ENCODE measurements around the gene S1PR5. TPM values are rescaled to one million over a fixed set of nuclear protein-coding genes. Genes with fewer than 3 reads are reported as not detected.

The S1PR5 gene
- total and polyA plus RNA-seq, 2 of the 8 experiments (the other 6 are each of a cell fraction or from before 2014, with no cell fraction given), result 2.4 to 8.6 TPM

DNA sequence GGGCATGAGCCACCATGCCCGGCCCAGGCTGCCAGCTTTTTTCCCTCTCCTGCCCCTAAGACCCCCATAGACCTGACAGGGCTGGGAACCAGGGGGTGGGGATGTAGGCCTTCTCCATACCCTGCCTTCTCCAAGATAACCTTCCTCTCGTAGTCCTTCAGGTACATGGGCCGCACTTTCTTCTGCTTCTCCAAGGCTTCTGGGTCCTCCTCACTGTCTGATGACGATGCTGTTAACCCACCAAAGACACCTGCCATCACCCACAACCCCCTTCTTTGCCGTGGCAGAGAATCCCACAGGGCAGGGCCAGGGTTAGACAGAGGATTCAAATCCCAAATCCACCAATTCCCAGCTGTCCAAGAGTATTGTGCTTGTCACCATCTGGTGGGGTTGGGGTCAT lies 45.4 kb upstream of the S1PR5 start:
- Histone ChIP-seq H3K4me2 (ENCODE audit: insufficient read depth in 1 of 2, low read depth in 2 of 2, low read length in 2 of 2) (no peak overlapping the region), H2AK5ac (ENCODE audit: low read depth, low read length) (no peak overlapping the region), H3K79me2 (ENCODE audit: control insufficient read depth in 1 of 2, insufficient read depth in 2 of 2, low read length in 2 of 2) (peaks cover 0 to 10% of the 10 kb centered on the region in 2 experiments; a peak in 2 of 4 replicates), H3K4me3 (ENCODE audit: extremely low read depth in 1 of 4, insufficient read depth in 2 of 4, low read depth in 3 of 4, low read length in 4 of 4) (no peak overlapping the region), H2BK15ac (ENCODE audit: low read length) (no peak overlapping the region), H4K5ac (ENCODE audit: insufficient read length, low read depth, low read length) (no peak overlapping the region), H2AFZ (ENCODE audit: low read length) (no peak overlapping the region), H3K9ac (replicated peaks in 1 of 4; ENCODE audit: extremely low read depth in 1 of 4, low read depth in 3 of 4, low read length in 3 of 4) (no peak overlapping the region; a peak in 2 of 7 replicates), H2BK120ac (replicated peaks; ENCODE audit: low read depth, low read length) (no peak overlapping the region), H4K91ac (replicated peaks; ENCODE audit: insufficient read length, low read length) (no peak overlapping the region), H3K9me3 (ENCODE audit: insufficient read depth in 2 of 2, low read depth in 1 of 2, low read length in 1 of 2) (no peaks in the 10 kb centered on the region), H3K23ac (ENCODE audit: insufficient read length) (no peak overlapping the region), H3K27me3 (replicated peaks in 1 of 4; ENCODE audit: control insufficient read depth in 3 of 4, extremely low read depth in 1 of 4, insufficient read depth in 3 of 4, low read length in 3 of 4) (peaks cover 0 to 8% (median 7%) of the 10 kb centered on the region in 4 experiments; a peak in 3 of 7 replicates), H3K18ac (ENCODE audit: extremely low read depth, low read length) (no peak overlapping the region), H3K36me3 (ENCODE audit: control insufficient read depth in 2 of 4, insufficient read depth in 4 of 4, low read length in 3 of 4) (peaks cover 12 to 45% (median 31%) of the 10 kb centered on the region in 4 experiments), H3K27ac (ENCODE audit: low read depth, low read length) (no peak overlapping the region), H3K4ac (replicated peaks; ENCODE audit: insufficient read length, low read depth, low read length) (no peak overlapping the region), H3K56ac (replicated peaks; ENCODE audit: insufficient read length, low read depth, low read length) (no peak overlapping the region), H3K23me2 (ENCODE audit: low read depth, low read length) (peaks cover 8% of the 10 kb centered on the region; the same call in 1 of the 2 replicates), H2BK5ac (ENCODE audit: low read depth, low read length) (no peak overlapping the region), H4K8ac (ENCODE audit: extremely low read depth, insufficient read depth, low read length) (no peak overlapping the region), H4K20me1 (replicated peaks in 1 of 2; ENCODE audit: control insufficient read depth in 1 of 2, insufficient read depth in 2 of 2, low read length in 2 of 2) (peaks cover 2 to 10% of the 10 kb centered on the region in 2 experiments), H3K14ac (ENCODE audit: insufficient read length) (no peak overlapping the region), H3K79me1 (ENCODE audit: low read depth, low read length) (peaks cover 4% of the 10 kb centered on the region; the same call in 1 of the 2 replicates), H2BK20ac (ENCODE audit: low read length) (no peak overlapping the region), H2BK12ac (ENCODE audit: low read depth, low read length) (no peak overlapping the region), H3K4me1 (replicated peaks in 1 of 4; ENCODE audit: control insufficient read depth in 3 of 4, insufficient read depth in 4 of 4, low read length in 3 of 4) (peaks cover 0 to 12% (median 6%) of the 10 kb centered on the region in 4 experiments; a peak in 4 of 7 replicates)
- FAIRE-seq (no peak), DNase-seq (ENCODE audit: low read depth in 1 of 2, low spot score in 2 of 2) (no peak)
- ChIA-PET POLR2A (ENCODE audit: partially characterized antibody) (interaction anchor here (1.8 to 5.3 kb wide), 2 partner anchors 10 to 87 kb away, joined by 4 to 41 read pairs; no protein-coding TSS in a partner anchor), CTCF (ENCODE audit: partially characterized antibody) (interaction anchor here (0.6 to 2.4 kb wide), 5 partner anchors 10 to 141 kb away, joined by 5 to 13 read pairs (median 7); no protein-coding TSS in a partner anchor)
- TF ChIP-seq MAX (IDR thresholded peaks at IDR 0.05) (no peak), HDAC2 (IDR thresholded peaks at IDR 0.05; ENCODE audit: borderline replicate concordance in 1 of 2, low read depth in 2 of 2, low read length in 2 of 2) (no peak), JUND (IDR thresholded peaks at IDR 0.05; ENCODE audit: low read length) (no peak), POU5F1 (IDR thresholded peaks at IDR 0.05; ENCODE audit: low read depth, low read length) (no peak), ZNF274 (IDR thresholded peaks at IDR 0.05; ENCODE audit: borderline replicate concordance, extremely low read depth, low read length) (no peak), HDAC6 (IDR thresholded peaks at IDR 0.05; ENCODE audit: low read depth, low read length) (no peak), SRF (IDR thresholded peaks at IDR 0.05; ENCODE audit: low read depth, low read length) (no peak), SP4 (IDR thresholded peaks at IDR 0.05; ENCODE audit: low read length) (no peak)
- 89% methylated on average over 5 of the region's 5 CpGs; no CpG with 5 or more reads in 1 of the 2 experiments for WGBS, 2 experiments (ENCODE audit: extremely low coverage in 1 of 2, insufficient coverage in 1 of 2, insufficient read length in 1 of 2, insufficient replicate concordance in 2 of 2, low coverage in 1 of 2, low lambda C conversion rate in 2 of 2, missing lambda C conversion rate in 1 of 2)

Measured in H1 (cell line).